ENCODE measurements around the gene AFAP1. TPM values are rescaled to one million over a fixed set of nuclear protein-coding genes. Genes with fewer than 3 reads are reported as not detected.

The AFAP1 gene
- total RNA-seq, 2 experiments from 2014 or later: 5.8 to 5.9 TPM

- Mint-ChIP-seq H3K4me1 (peaks cover 71% of the 10 kb centered on the region), H3K9me3 (ENCODE audit: low read depth) (no peaks in the 10 kb centered on the region), H3K27me3 (no peaks in the 10 kb centered on the region), H3K4me3 (no peak overlapping the region), H3K27ac (no peak overlapping the region), H3K36me3 (no peaks in the 10 kb centered on the region)
- CTCF ChIA-PET: interaction anchor here (1.4 to 2.1 kb wide), 3 partner anchors 18 to 103 kb away, joined by 3 to 5 read pairs (median 4); no protein-coding TSS in a partner anchor
- ATAC-seq (no peak), DNase-seq (no peak)
These were observed 26.8 kb upstream of the AFAP1 start for GRCh38 chr4:7966281-7967062.

- H3K27me3 Mint-ChIP-seq: no peaks in the 10 kb centered on the region
- H3K9me3 Mint-ChIP-seq (ENCODE audit: low read depth): no peaks in the 10 kb centered on the region
- H3K4me1 Mint-ChIP-seq: peaks cover 70% of the 10 kb centered on the region
- no peaks in the 10 kb centered on the region for H3K36me3 Mint-ChIP-seq
- ATAC-seq (no peak), DNase-seq (no peak)
- H3K27ac Mint-ChIP-seq: peak overlapping the region; percentile 51
- CTCF ChIA-PET: interaction anchor here (1.3 to 2.1 kb wide), 3 partner anchors 17 to 162 kb away, joined by 3 to 5 read pairs (median 4); no protein-coding TSS in a partner anchor
- no peak overlapping the region for H3K4me3 Mint-ChIP-seq
These were observed 25.4 kb upstream of the AFAP1 start for GRCh38 chr4:7964890-7965662.

GRCh38 chr4:7964459-7964858 is 24.8 kb upstream of the AFAP1 start:
- peaks cover 64% of the 10 kb centered on the region for H3K4me1 Mint-ChIP-seq
- CTCF ChIA-PET: interaction anchor here (1.1 to 2.1 kb wide), 4 partner anchors 16 to 162 kb away, joined by 3 to 5 read pairs (median 4); no protein-coding TSS in a partner anchor
- no peak for DNase-seq

GRCh38 chr4:7963691-7964090 is 24.0 kb upstream of the AFAP1 start:
- peaks cover 59% of the 10 kb centered on the region for H3K4me1 Mint-ChIP-seq
- DNase-seq (no peak), ATAC-seq (no peak)
- H3K9me3 Mint-ChIP-seq (ENCODE audit: low read depth): no peaks in the 10 kb centered on the region
- H3K36me3 Mint-ChIP-seq: no peaks in the 10 kb centered on the region
- no peak overlapping the region for H3K4me3 Mint-ChIP-seq
- peaks cover 2% of the 10 kb centered on the region for H3K27me3 Mint-ChIP-seq
- no peak overlapping the region for H3K27ac Mint-ChIP-seq
- CTCF ChIA-PET: interaction anchor here (1.1 to 1.3 kb wide), 2 partner anchors 24 to 161 kb away, joined by 4 read pairs; no protein-coding TSS in a partner anchor

More at GRCh38 chr4:7964459-7964858, 24.8 kb upstream of the AFAP1 start:
- ATAC-seq: peak; percentile 55
- H3K27ac Mint-ChIP-seq: peak overlapping the region; percentile 51
- no peaks in the 10 kb centered on the region for H3K36me3 Mint-ChIP-seq
- no peaks in the 10 kb centered on the region for H3K27me3 Mint-ChIP-seq
- no peak overlapping the region for H3K4me3 Mint-ChIP-seq
- no peaks in the 10 kb centered on the region for H3K9me3 Mint-ChIP-seq (ENCODE audit: low read depth)

GRCh38 chr4:7962609-7963508 is 23.2 kb upstream of the AFAP1 start:
- CTCF ChIA-PET: interaction anchor here (1.4 kb wide), 1 partner anchor 161 kb away, joined by 3 read pairs; no protein-coding TSS in a partner anchor
- DNase-seq (no peak), ATAC-seq (no peak)
- Mint-ChIP-seq H3K9me3 (ENCODE audit: low read depth) (no peaks in the 10 kb centered on the region), H3K27me3 (peaks cover 7% of the 10 kb centered on the region), H3K27ac (peak overlapping the region; percentile 37), H3K4me3 (no peak overlapping the region), H3K36me3 (no peaks in the 10 kb centered on the region), H3K4me1 (peaks cover 50% of the 10 kb centered on the region)

- Mint-ChIP-seq H3K27me3 (peaks cover 10% of the 10 kb centered on the region), H3K9me3 (ENCODE audit: low read depth) (no peaks in the 10 kb centered on the region), H3K36me3 (no peaks in the 10 kb centered on the region), H3K27ac (peak overlapping the region; percentile 65), H3K4me3 (peak overlapping the region; percentile 7), H3K4me1 (peaks cover 42% of the 10 kb centered on the region)
- peak; percentile 75 for ATAC-seq
- DNase-seq: peak; percentile 87
- CTCF ChIA-PET: interaction anchor here (0.6 to 1.8 kb wide), 9 partner anchors 12 to 1170 kb away, joined by 3 to 6 read pairs (median 4); partner anchors contain the start of gene AFAP1
These were observed 21.4 kb upstream of the AFAP1 start for GRCh38 chr4:7960790-7961655.

GRCh38 chr4:7960017-7960789 is 20.5 kb upstream of the AFAP1 start:
- peaks cover 10% of the 10 kb centered on the region for H3K27me3 Mint-ChIP-seq
- H3K36me3 Mint-ChIP-seq: no peaks in the 10 kb centered on the region
- ATAC-seq (peak; percentile 35), DNase-seq (no peak)
- no peaks in the 10 kb centered on the region for H3K9me3 Mint-ChIP-seq (ENCODE audit: low read depth)
- peak overlapping the region; percentile 65 for H3K27ac Mint-ChIP-seq
- peaks cover 37% of the 10 kb centered on the region for H3K4me1 Mint-ChIP-seq
- H3K4me3 Mint-ChIP-seq: no peak overlapping the region
- CTCF ChIA-PET: interaction anchor here (0.6 to 1.8 kb wide), 5 partner anchors 11 to 1169 kb away, joined by 4 read pairs; no protein-coding TSS in a partner anchor

- Mint-ChIP-seq H3K4me1 (peaks cover 31% of the 10 kb centered on the region), H3K27ac (no peak overlapping the region), H3K4me3 (no peak overlapping the region), H3K36me3 (no peaks in the 10 kb centered on the region), H3K9me3 (ENCODE audit: low read depth) (no peaks in the 10 kb centered on the region), H3K27me3 (peaks cover 10% of the 10 kb centered on the region)
- ATAC-seq (no peak), DNase-seq (no peak)
- CTCF ChIA-PET: interaction anchor here (1.7 kb wide), 1 partner anchor 29 kb away, joined by 4 read pairs; no protein-coding TSS in a partner anchor
These were observed 19.4 kb upstream of the AFAP1 start for GRCh38 chr4:7959078-7959477.

GRCh38 chr4:7956934-7957656 is 17.4 kb upstream of the AFAP1 start:
- no peak overlapping the region for H3K27ac Mint-ChIP-seq
- H3K9me3 Mint-ChIP-seq (ENCODE audit: low read depth): no peaks in the 10 kb centered on the region
- ATAC-seq: no peak
- CTCF ChIA-PET: no interaction called here
- no peak for DNase-seq
- peaks cover 3% of the 10 kb centered on the region for H3K36me3 Mint-ChIP-seq
- H3K27me3 Mint-ChIP-seq: peaks cover 10% of the 10 kb centered on the region
- H3K4me3 Mint-ChIP-seq: no peak overlapping the region
- peaks cover 17% of the 10 kb centered on the region for H3K4me1 Mint-ChIP-seq

GRCh38 chr4:7956270-7956808 is 16.7 kb upstream of the AFAP1 start:
- H3K27ac Mint-ChIP-seq: no peak overlapping the region
- H3K9me3 Mint-ChIP-seq (ENCODE audit: low read depth): peaks cover under 1% of the 10 kb centered on the region
- CTCF ChIA-PET: interaction anchor here (0.6 kb wide), 1 partner anchor 130 kb away, joined by 3 read pairs; no protein-coding TSS in a partner anchor
- peaks cover 10% of the 10 kb centered on the region for H3K27me3 Mint-ChIP-seq
- peaks cover 3% of the 10 kb centered on the region for H3K36me3 Mint-ChIP-seq
- H3K4me3 Mint-ChIP-seq: no peak overlapping the region
- H3K4me1 Mint-ChIP-seq: peaks cover 11% of the 10 kb centered on the region
- no peak for ATAC-seq
- DNase-seq: no peak

- Mint-ChIP-seq H3K27me3 (peaks cover 10% of the 10 kb centered on the region), H3K27ac (no peak overlapping the region), H3K36me3 (peaks cover 3% of the 10 kb centered on the region), H3K4me3 (no peak overlapping the region), H3K9me3 (ENCODE audit: low read depth) (peaks cover 2% of the 10 kb centered on the region), H3K4me1 (peaks cover 1% of the 10 kb centered on the region)
- ATAC-seq (no peak), DNase-seq (no peak)
- CTCF ChIA-PET: no interaction called here
These were observed 15.7 kb upstream of the AFAP1 start for GRCh38 chr4:7955393-7955792.
